Measurements from ENCODE around the gene FADS6. TPM values are rescaled to one million over a fixed set of nuclear protein-coding genes. Genes with fewer than 3 reads are reported as not detected.

The FADS6 gene
- total RNA-seq, 2 experiments from 2014 or later, result not detected

GRCh38 chr17:74851612-74852236 lies 41.7 kb downstream of the FADS6 start:
- peaks cover 8% of the 10 kb centered on the region for H3K4me1 ChIP-seq (ENCODE audit: insufficient read depth, low read length)
- H3K4me3 Mint-ChIP-seq, result no peak overlapping the region
- no peaks in the 10 kb centered on the region for H3K9me3 ChIP-seq (ENCODE audit: control insufficient read depth in 1 of 2, insufficient read depth in 1 of 2, low read length in 2 of 2)
- CTCF ChIA-PET, result interaction anchor here (1.0 to 1.3 kb wide), 2 partner anchors 10 to 21 kb away, joined by 3 to 13 read pairs; partner anchors contain the start of gene FDXR
- intact Hi-C loops (cut with DNase I, micrococcal nuclease), result loop anchor here (2.0 kb wide), 1 partner anchor 21 kb away; the partner anchor contains the start of gene FDXR (in 2 of the 2)
- H3K36me3 Mint-ChIP-seq (ENCODE audit: low read depth), result no peaks in the 10 kb centered on the region
- ATAC-seq (ENCODE audit: poor library complexity), result no peak
- peaks cover 42% of the 10 kb centered on the region for H3K27me3 Mint-ChIP-seq
- H3K27ac ChIP-seq (ENCODE audit: low read depth in 1 of 2, low read length in 2 of 2), result no peak overlapping the region
- POLR2A ChIA-PET, result interaction anchor here (1.0 to 1.5 kb wide), 3 partner anchors 10 to 72 kb away, joined by 5 to 10 read pairs (median 9); partner anchors contain the start of gene FDXR
- H3K4me3 ChIP-seq (ENCODE audit: low read length), result no peak overlapping the region
- H3K9me3 Mint-ChIP-seq, result no peaks in the 10 kb centered on the region
- no peak overlapping the region for H3K27ac Mint-ChIP-seq
- no peak for TF ChIP-seq CTCF (IDR thresholded peaks at IDR 0.05)
- no peaks in the 10 kb centered on the region for H3K36me3 ChIP-seq (ENCODE audit: insufficient read depth, low read length)
- H3K27me3 ChIP-seq (ENCODE audit: control insufficient read depth in 1 of 2, insufficient read depth in 2 of 2, low read length in 2 of 2), result peaks cover 28 to 47% of the 10 kb centered on the region in 2 experiments
- H3K4me1 Mint-ChIP-seq (ENCODE audit: low read depth), result peaks cover 5% of the 10 kb centered on the region
- DNase-seq, result no peak

GRCh38 chr17:74850914-74851313 lies 42.5 kb downstream of the FADS6 start:
- TF ChIP-seq CTCF (IDR thresholded peaks at IDR 0.05), result no peak
- Mint-ChIP-seq H3K36me3 (ENCODE audit: low read depth) (no peaks in the 10 kb centered on the region), H3K9me3 (no peaks in the 10 kb centered on the region), H3K4me3 (peak overlapping the region; percentile 60), H3K27ac (no peak overlapping the region), H3K4me1 (ENCODE audit: low read depth) (peaks cover 5% of the 10 kb centered on the region), H3K27me3 (peaks cover 34% of the 10 kb centered on the region)
- ATAC-seq (ENCODE audit: poor library complexity), result no peak
- Histone ChIP-seq H3K27ac (ENCODE audit: low read depth in 1 of 2, low read length in 2 of 2) (no peak overlapping the region), H3K4me3 (ENCODE audit: low read length) (no peak overlapping the region), H3K4me1 (ENCODE audit: insufficient read depth, low read length) (peaks cover 8% of the 10 kb centered on the region), H3K27me3 (ENCODE audit: control insufficient read depth in 1 of 2, insufficient read depth in 2 of 2, low read length in 2 of 2) (peaks cover 28 to 44% of the 10 kb centered on the region in 2 experiments), H3K36me3 (ENCODE audit: insufficient read depth, low read length) (no peaks in the 10 kb centered on the region), H3K9me3 (ENCODE audit: control insufficient read depth in 1 of 2, insufficient read depth in 1 of 2, low read length in 2 of 2) (no peaks in the 10 kb centered on the region)
- CTCF ChIA-PET, result no interaction called here
- intact Hi-C loops (cut with DNase I, micrococcal nuclease), result no loop called here
- DNase-seq, result no peak
- POLR2A ChIA-PET, result no interaction called here

GRCh38 chr17:74850310-74850709 lies 43.1 kb downstream of the FADS6 start:
- no peaks in the 10 kb centered on the region for H3K9me3 Mint-ChIP-seq
- Histone ChIP-seq H3K27ac (ENCODE audit: low read depth in 1 of 2, low read length in 2 of 2) (no peak overlapping the region), H3K4me3 (ENCODE audit: low read length) (no peak overlapping the region), H3K9me3 (ENCODE audit: control insufficient read depth in 1 of 2, insufficient read depth in 1 of 2, low read length in 2 of 2) (no peaks in the 10 kb centered on the region), H3K36me3 (ENCODE audit: insufficient read depth, low read length) (no peaks in the 10 kb centered on the region), H3K4me1 (ENCODE audit: insufficient read depth, low read length) (peaks cover 8% of the 10 kb centered on the region), H3K27me3 (ENCODE audit: control insufficient read depth in 1 of 2, insufficient read depth in 2 of 2, low read length in 2 of 2) (peaks cover 23 to 38% of the 10 kb centered on the region in 2 experiments)
- DNase-seq, result no peak
- no peaks in the 10 kb centered on the region for H3K36me3 Mint-ChIP-seq (ENCODE audit: low read depth)
- H3K27ac Mint-ChIP-seq, result no peak overlapping the region
- intact Hi-C loops (cut with DNase I, micrococcal nuclease), result no loop called here
- no peak for ATAC-seq (ENCODE audit: poor library complexity)
- peaks cover 5% of the 10 kb centered on the region for H3K4me1 Mint-ChIP-seq (ENCODE audit: low read depth)
- H3K4me3 Mint-ChIP-seq, result no peak overlapping the region
- ChIA-PET POLR2A (no interaction called here), CTCF (no interaction called here)
- H3K27me3 Mint-ChIP-seq, result peaks cover 28% of the 10 kb centered on the region
- TF ChIP-seq CTCF (IDR thresholded peaks at IDR 0.05), result no peak
